HepG2 (cell line): ENCODE data around the gene COX5B. TPM values are rescaled to one million over a fixed set of nuclear protein-coding genes. Genes with fewer than 3 reads are reported as not detected.
A peak's percentile ranks its signal among the peaks of the same experiment; 100 is the strongest.

Experiments
- HNRNPH1 ChIP-seq: fragments of 200-400 bp; formaldehyde crosslinking; optimal IDR thresholded peaks from 2 replicates; pipeline ENCODE3; 2017; ENCODE audit warnings: mild to moderate bottlenecking, low read depth, low read length
- MTF2 ChIP-seq: sonication (generic); formaldehyde crosslinking; IDR thresholded peaks from 2 replicates; pipeline ENCODE4 v1.5.0; 2020; ENCODE audit warnings: missing genetic modification reagents, borderline replicate concordance
- SIN3A ChIP-seq: IDR thresholded peaks from 2 replicates; pipeline ENCODE4 v1.6.1; 2011; ENCODE audit warnings: low read depth, mild to moderate bottlenecking, control low read depth, low read length, borderline replicate concordance
- SYNCRIP ChIP-seq: fragments of 200-400 bp; formaldehyde crosslinking; IDR thresholded peaks from 2 replicates; pipeline ENCODE4 v1.6.1; 2018; ENCODE audit warnings: mild to moderate bottlenecking, low read depth, low read length; ENCODE audit not compliant: insufficient read depth
- ZFX ChIP-seq: sonication (generic); formaldehyde crosslinking; IDR thresholded peaks from 2 replicates; pipeline ENCODE4 v1.4.0; 2020; ENCODE audit warnings: mild to moderate bottlenecking, low read depth, missing genetic modification reagents, moderate library complexity
- ZNF33B ChIP-seq: sonication (generic); formaldehyde crosslinking; IDR thresholded peaks from 2 replicates; pipeline ENCODE4 v1.5.1; 2020; ENCODE audit warnings: mild to moderate bottlenecking, missing genetic modification reagents
- ZNF737 ChIP-seq: sonication (generic); formaldehyde crosslinking; IDR thresholded peaks from 2 replicates; pipeline ENCODE4 v1.5.0; 2020; ENCODE audit warnings: missing genetic modification reagents, mild to moderate bottlenecking, borderline replicate concordance
- ZNF768 ChIP-seq: sonication (generic); formaldehyde crosslinking; IDR thresholded peaks from 2 replicates; pipeline ENCODE4 v1.4.0; 2020; ENCODE audit warnings: missing genetic modification reagents
- polyA plus RNA-seq, 8 experiments: library from polyadenylated mRNA; depleted of rRNA in 3 of 8; stranded (reverse) in 7 of 8; unstranded in 1 of 8; fragments of >200 nt; fragmentation: Illumina TruSeq in 4 of 8; extraction: Trizol in 4 of 8; gene quantifications; 2 replicates each; pipeline versions ENCODE4 v1.2.1 to v1.2.3, GENCODE V29; 2011 to 2016; ENCODE audit warnings: low read depth in 4 of 8, missing spikeins in 1 of 8, mixed read lengths in 1 of 8; ENCODE audit not compliant: insufficient read depth in 1 of 8
- total RNA-seq, 5 experiments: library from RNA; depleted of rRNA; stranded (reverse); fragments of >200 nt; fragmentation: Illumina TruSeq; extraction: Trizol; gene quantifications; 2 replicates each; pipeline ENCODE4 v1.2.3, GENCODE V29; 2016; ENCODE audit warnings: low read depth in 1 of 5
- TF ChIP-seq, protein P1 (sequence below): sonication (generic); formaldehyde crosslinking; IDR thresholded peaks from 2 replicates; pipeline ENCODE4 v1.5.0; 2020; ENCODE audit warnings: mild to moderate bottlenecking, missing genetic modification reagents
- TF ChIP-seq, protein P2 (sequence below): sonication (generic); formaldehyde crosslinking; IDR thresholded peaks from 2 replicates; pipeline ENCODE4; 2020; ENCODE audit warnings: missing genetic modification reagents, mild to moderate bottlenecking, borderline replicate concordance
- TF ChIP-seq, protein P3 (sequence below): fragments of 450-650 bp; IDR thresholded peaks from 2 replicates; pipeline ENCODE4 v1.6.1; 2016
- TF ChIP-seq, protein P4 (sequence below): IDR thresholded peaks from 2 replicates; pipeline ENCODE4 v1.6.1; 2012; ENCODE audit warnings: inconsistent platforms
- TF ChIP-seq, protein P5 (sequence below): sonication (generic); formaldehyde crosslinking; IDR thresholded peaks from 2 replicates; pipeline ENCODE4 v1.4.0; 2020; ENCODE audit warnings: mild to moderate bottlenecking, low read depth, missing genetic modification reagents
- TF ChIP-seq, protein P6 (sequence below): sonication (generic); formaldehyde crosslinking; conservative IDR thresholded peaks from 2 replicates; pipeline ENCODE4 v1.8.0; 2022; ENCODE audit warnings: missing genetic modification reagents
- TF ChIP-seq, protein P7 (sequence below): sonication (generic); formaldehyde crosslinking; IDR thresholded peaks from 2 replicates; pipeline ENCODE4 v1.5.0; 2020; ENCODE audit warnings: mild to moderate bottlenecking, missing genetic modification reagents, moderate library complexity

Gene COX5B
- total and polyA plus RNA-seq, 2 of the 13 experiments (the other 11 are each of a cell fraction or from before 2014, with no cell fraction given): 453 to 536 TPM

DNA sequence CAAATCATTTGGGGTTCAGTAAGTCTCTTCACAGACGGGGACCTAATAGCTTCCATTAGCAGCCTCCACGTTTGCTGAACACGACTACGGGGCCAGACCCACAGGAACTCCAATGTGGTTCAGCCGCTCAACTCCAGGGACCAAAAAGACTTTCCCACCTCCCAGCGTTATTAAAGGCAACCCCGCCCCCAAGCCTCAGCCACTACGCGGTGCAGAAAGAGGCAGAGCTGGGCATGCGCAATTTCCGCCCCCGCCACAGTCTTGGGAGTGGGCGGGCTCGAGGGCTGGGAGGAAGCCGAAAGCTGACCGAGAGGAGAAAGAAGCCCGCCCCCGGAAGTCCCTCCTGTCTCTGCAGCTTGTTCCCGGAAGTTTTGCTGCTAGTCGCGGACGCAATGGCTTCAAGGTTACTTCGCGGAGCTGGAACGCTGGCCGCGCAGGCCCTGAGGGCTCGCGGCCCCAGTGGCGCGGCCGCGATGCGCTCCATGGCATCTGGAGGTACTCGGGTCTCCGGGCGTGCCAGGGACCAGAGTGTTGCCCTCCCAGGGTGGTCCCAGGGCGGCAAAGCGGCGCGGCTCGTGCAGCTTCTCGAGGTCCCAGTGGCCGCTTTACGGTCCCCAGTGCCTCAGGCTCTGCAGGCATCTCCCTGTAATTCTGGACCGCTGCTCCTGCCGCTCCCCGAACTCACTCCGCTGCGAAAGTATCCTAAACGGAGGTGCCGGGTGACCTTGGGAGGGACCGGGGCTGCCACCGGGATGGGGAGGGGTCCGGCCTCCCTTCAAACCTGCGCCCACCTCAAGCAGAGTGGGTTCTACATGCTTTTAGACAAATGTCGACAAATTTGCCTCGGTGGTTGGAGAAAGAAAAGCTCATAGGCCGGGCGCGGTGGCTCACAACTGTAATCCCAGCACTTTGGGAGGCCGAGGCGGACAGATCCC lies at the start of gene COX5B (continued):
- TF ChIP-seq, protein P1, sequence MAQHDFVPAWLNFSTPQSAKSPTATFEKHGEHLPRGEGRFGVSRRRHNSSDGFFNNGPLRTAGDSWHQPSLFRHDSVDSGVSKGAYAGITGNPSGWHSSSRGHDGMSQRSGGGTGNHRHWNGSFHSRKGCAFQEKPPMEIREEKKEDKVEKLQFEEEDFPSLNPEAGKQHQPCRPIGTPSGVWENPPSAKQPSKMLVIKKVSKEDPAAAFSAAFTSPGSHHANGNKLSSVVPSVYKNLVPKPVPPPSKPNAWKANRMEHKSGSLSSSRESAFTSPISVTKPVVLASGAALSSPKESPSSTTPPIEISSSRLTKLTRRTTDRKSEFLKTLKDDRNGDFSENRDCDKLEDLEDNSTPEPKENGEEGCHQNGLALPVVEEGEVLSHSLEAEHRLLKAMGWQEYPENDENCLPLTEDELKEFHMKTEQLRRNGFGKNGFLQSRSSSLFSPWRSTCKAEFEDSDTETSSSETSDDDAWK: no peak
- TF ChIP-seq, protein P2, sequence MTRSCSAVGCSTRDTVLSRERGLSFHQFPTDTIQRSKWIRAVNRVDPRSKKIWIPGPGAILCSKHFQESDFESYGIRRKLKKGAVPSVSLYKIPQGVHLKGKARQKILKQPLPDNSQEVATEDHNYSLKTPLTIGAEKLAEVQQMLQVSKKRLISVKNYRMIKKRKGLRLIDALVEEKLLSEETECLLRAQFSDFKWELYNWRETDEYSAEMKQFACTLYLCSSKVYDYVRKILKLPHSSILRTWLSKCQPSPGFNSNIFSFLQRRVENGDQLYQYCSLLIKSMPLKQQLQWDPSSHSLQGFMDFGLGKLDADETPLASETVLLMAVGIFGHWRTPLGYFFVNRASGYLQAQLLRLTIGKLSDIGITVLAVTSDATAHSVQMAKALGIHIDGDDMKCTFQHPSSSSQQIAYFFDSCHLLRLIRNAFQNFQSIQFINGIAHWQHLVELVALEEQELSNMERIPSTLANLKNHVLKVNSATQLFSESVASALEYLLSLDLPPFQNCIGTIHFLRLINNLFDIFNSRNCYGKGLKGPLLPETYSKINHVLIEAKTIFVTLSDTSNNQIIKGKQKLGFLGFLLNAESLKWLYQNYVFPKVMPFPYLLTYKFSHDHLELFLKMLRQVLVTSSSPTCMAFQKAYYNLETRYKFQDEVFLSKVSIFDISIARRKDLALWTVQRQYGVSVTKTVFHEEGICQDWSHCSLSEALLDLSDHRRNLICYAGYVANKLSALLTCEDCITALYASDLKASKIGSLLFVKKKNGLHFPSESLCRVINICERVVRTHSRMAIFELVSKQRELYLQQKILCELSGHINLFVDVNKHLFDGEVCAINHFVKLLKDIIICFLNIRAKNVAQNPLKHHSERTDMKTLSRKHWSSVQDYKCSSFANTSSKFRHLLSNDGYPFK (CRISPR knock-in tag): peak; percentile 89
- TF ChIP-seq ZNF768 (CRISPR knock-in tag) (peak; percentile 74), SIN3A (peak; percentile 91; the same call in 1 of the 2 replicates), ZNF33B (CRISPR knock-in tag) (peak; percentile 91; the same call in 1 of the 2 replicates), HNRNPH1 (no peak), ZFX (peak; percentile 99), SYNCRIP (no peak), MTF2 (peak; percentile 88; the same call in 1 of the 2 replicates), ZNF737 (CRISPR knock-in tag) (peak; percentile 81; the same call in 1 of the 2 replicates)
- TF ChIP-seq, protein P3, sequence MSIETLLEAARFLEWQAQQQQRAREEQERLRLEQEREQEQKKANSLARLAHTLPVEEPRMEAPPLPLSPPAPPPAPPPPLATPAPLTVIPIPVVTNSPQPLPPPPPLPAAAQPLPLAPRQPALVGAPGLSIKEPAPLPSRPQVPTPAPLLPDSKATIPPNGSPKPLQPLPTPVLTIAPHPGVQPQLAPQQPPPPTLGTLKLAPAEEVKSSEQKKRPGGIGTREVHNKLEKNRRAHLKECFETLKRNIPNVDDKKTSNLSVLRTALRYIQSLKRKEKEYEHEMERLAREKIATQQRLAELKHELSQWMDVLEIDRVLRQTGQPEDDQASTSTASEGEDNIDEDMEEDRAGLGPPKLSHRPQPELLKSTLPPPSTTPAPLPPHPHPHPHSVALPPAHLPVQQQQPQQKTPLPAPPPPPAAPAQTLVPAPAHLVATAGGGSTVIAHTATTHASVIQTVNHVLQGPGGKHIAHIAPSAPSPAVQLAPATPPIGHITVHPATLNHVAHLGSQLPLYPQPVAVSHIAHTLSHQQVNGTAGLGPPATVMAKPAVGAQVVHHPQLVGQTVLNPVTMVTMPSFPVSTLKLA: no peak
- TF ChIP-seq, protein P4, sequence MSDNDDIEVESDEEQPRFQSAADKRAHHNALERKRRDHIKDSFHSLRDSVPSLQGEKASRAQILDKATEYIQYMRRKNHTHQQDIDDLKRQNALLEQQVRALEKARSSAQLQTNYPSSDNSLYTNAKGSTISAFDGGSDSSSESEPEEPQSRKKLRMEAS: peak; percentile 80; the same call in 1 of the 2 replicates
- TF ChIP-seq, protein P5, sequence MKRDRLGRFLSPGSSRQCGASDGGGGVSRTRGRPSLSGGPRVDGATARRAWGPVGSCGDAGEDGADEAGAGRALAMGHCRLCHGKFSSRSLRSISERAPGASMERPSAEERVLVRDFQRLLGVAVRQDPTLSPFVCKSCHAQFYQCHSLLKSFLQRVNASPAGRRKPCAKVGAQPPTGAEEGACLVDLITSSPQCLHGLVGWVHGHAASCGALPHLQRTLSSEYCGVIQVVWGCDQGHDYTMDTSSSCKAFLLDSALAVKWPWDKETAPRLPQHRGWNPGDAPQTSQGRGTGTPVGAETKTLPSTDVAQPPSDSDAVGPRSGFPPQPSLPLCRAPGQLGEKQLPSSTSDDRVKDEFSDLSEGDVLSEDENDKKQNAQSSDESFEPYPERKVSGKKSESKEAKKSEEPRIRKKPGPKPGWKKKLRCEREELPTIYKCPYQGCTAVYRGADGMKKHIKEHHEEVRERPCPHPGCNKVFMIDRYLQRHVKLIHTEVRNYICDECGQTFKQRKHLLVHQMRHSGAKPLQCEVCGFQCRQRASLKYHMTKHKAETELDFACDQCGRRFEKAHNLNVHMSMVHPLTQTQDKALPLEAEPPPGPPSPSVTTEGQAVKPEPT (CRISPR knock-in tag): no peak
- TF ChIP-seq, protein P6, sequence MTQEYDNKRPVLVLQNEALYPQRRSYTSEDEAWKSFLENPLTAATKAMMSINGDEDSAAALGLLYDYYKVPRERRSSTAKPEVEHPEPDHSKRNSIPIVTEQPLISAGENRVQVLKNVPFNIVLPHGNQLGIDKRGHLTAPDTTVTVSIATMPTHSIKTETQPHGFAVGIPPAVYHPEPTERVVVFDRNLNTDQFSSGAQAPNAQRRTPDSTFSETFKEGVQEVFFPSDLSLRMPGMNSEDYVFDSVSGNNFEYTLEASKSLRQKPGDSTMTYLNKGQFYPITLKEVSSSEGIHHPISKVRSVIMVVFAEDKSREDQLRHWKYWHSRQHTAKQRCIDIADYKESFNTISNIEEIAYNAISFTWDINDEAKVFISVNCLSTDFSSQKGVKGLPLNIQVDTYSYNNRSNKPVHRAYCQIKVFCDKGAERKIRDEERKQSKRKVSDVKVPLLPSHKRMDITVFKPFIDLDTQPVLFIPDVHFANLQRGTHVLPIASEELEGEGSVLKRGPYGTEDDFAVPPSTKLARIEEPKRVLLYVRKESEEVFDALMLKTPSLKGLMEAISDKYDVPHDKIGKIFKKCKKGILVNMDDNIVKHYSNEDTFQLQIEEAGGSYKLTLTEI (CRISPR knock-in tag): no peak
- TF ChIP-seq, protein P7, sequence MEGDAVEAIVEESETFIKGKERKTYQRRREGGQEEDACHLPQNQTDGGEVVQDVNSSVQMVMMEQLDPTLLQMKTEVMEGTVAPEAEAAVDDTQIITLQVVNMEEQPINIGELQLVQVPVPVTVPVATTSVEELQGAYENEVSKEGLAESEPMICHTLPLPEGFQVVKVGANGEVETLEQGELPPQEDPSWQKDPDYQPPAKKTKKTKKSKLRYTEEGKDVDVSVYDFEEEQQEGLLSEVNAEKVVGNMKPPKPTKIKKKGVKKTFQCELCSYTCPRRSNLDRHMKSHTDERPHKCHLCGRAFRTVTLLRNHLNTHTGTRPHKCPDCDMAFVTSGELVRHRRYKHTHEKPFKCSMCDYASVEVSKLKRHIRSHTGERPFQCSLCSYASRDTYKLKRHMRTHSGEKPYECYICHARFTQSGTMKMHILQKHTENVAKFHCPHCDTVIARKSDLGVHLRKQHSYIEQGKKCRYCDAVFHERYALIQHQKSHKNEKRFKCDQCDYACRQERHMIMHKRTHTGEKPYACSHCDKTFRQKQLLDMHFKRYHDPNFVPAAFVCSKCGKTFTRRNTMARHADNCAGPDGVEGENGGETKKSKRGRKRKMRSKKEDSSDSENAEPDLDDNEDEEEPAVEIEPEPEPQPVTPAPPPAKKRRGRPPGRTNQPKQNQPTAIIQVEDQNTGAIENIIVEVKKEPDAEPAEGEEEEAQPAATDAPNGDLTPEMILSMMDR (CRISPR knock-in tag): peak; percentile 29; the same call in 1 of the 2 replicates
